GM18519 (cell line): Measurements from ENCODE around the gene SYCE3.
"Not testable (repeated sequence)": the region's sequence is repeated elsewhere in the genome, so short reads cannot be mapped to it uniquely, and the experiment has no call there.

Experiments
- ATAC-seq: cut with Tn5 transposase; IDR thresholded peaks from one replicate; pipeline ENCODE4 v1.9.1; 2021; ENCODE audit warnings: mild to moderate bottlenecking, moderate library complexity; ENCODE audit not compliant: unreplicated experiment, low FRiP score

Gene SYCE3

DNA sequence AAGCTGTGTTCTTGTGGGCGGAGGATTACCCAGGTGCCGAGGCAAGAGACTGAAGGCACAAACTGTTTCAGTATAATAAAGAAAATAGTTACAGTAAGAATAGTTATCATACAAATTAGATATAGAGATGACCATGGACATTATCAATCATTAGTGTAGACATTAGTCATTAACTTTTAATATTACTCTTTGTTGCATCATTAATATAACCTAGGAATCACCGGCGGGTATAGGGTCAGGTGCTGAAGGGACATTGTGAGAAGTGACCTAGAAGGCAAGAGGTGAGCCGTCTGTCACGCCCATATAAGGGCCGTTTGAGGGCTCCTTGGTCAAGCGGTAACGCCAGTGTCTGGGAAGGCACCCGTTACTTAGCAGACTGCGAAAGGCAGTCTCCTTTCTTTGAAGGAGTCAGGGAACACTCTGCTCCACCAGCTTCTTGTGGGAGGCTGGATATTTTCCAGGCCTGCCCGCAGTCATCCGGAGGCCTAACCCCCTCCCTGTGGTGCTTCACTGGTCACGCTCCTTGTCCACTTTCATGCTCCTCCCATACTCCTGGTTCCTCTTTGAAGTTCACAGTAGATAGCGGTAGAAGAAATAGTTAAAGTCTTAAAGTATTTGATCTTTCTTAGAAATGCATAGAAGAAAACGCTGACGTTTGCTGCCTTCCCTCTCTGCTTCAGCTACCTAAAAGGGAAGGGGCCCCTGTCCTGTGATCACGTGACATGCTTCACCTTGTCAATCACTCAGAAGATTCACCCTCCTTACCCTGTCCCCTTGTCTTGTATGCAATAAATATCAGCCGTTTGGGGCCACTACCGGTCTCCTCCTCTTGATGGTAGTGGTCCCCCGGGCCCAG, 28.6 kb downstream of the SYCE3 start:
- not testable (repeated sequence) for ATAC-seq

GRCh38 chr22:50532824-50533796, 29.6 kb downstream of the SYCE3 start:
- ATAC-seq = no peak

GRCh38 chr22:50531962-50532674, 30.6 kb downstream of the SYCE3 start:
- ATAC-seq = no peak

DNA sequence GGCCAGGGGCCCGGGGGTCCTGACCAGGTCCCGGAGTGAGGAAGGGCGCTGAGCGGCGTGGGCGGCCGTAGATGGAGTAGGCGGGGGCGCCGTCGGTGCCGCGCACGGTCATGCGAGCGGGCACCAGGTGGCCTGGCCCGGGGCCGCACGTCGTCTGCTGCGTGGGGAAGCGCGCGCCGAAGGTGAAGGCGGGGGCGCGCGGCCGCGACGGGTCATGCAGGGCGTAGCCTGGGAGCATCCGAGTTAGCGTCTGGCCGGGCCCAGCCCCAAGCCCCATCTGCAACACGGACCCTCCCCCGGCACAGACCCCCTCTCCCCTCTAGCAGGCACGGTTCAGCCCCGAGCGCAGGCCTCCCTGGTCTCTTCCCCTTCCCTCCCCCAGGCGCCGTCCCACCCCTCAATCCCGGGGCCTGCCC, 31.2 kb downstream of the SYCE3 start:
- no peak for ATAC-seq

GRCh38 chr22:50530877-50531545, 31.7 kb downstream of the SYCE3 start:
- ATAC-seq = no peak

DNA sequence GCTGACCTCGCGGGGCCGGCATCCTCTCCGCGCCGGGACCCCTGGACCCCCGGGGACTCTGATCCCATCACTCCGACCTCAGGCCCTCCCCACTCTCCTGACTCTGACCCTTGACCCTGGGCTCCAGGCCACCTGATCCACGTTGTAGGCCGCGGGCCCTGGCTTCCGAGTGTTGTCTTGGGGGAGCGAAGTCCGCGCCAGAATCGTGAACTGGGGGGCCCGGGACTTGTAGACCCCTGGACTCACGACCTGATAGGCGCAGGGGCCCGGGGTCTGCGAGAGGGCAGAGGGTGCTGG, 32.2 kb downstream of the SYCE3 start:
- ATAC-seq = no peak

- no peak for ATAC-seq
Observed at GRCh38 chr22:50529897-50530579, 32.7 kb downstream of the SYCE3 start, which contains the start of gene TYMP. Gene TYMP, minus strand, starts transcription at chr22:50530012. Its CDS starts 303 bp downstream, at chr22:50529709.

GRCh38 chr22:50529416-50529896, 33.3 kb downstream of the SYCE3 start:
- no peak for ATAC-seq

- ATAC-seq = no peak
Observed at GRCh38 chr22:50528682-50529415, 33.9 kb downstream of the SYCE3 start.

- ATAC-seq = no peak
Observed at GRCh38 chr22:50527921-50528681, 34.6 kb downstream of the SYCE3 start.

DNA sequence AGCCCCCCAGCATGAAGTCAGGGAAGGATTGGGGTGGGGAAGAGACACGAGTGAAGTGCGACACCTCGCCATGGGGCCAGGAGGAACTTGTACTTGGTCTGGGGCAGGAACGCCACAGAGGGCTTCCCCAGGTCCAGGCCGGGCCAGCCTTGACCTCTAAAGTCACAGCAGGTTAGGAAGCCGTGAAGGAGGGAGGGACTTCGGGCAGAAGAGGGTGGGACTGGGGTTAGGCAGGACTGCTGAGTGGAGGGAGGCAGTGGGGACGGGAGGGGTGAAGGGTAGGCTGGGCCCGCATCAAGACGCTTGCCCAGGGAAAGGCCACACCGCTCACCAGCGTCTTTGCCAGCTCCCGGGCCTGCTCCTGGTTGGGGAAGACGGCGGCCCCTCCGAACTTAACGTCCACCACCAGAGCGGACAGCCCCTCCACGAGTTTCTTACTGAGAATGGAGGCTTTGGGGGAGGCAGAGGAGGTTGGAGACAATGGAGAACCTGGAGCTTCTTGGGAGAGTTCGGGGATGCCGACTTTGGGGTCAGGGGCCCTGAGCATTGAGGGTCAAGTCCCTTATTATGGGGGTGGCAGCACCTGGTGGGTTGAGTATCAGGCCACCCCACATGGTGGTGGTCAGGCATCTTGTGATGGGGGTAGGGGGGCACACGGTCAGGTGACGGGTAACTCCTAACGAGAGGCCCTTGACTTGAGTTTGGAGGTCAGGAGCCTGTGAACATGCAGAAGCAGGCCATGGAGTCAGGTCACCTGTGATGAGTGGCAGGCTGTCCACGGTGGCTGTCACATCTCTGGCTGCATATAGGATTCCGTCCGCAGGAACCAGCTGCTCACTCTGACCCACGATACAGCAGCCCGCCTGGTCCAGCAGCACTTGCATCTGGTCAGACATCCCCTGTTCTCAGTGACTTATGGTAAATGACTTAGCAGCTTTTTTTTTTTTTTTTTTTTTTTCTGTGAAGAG, 35.6 kb downstream of the SYCE3 start:
- no peak for ATAC-seq

GRCh38 chr22:50526108-50526833, 36.4 kb downstream of the SYCE3 start:
- peak; percentile 20 for ATAC-seq

- no peak for ATAC-seq
Observed at GRCh38 chr22:50525858-50526107, 36.9 kb downstream of the SYCE3 start.

GRCh38 chr22:50525104-50525857, 37.4 kb downstream of the SYCE3 start, which contains the start of gene SCO2:
Gene SCO2, minus strand, starts transcription at chr22:50525598. Its CDS starts 1,187 bp downstream, at chr22:50524411.
- ATAC-seq = peak; percentile 30

DNA sequence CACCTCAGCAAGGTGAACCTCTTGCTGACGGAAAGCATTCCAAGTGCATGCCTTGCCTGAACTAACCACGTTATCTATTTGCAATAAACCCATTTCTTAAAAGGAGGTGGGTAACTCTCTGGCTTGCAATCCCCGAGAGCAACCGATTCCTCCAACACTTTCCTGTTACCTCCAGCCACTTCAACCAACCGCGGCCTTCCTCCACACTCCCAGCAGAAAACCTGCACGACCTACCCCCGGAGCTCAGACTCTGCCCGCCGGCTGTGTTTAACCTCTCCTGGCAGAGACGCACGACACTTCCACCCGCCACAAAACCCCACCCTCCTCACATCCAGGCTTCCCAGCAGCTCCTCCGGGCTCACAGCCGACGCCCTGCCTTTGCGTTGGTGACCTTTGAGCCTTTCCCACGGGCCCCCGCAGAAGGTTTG, 38.0 kb downstream of the SYCE3 start:
- ATAC-seq = no peak
